Islet of Langerhans (tissue), 1 donor: ENCODE measurements around the gene CRIP2.

Source experiments
- FAIRE-seq: peaks from one replicate; lab custom pipeline; 2011; peaks lifted over from hg19 to GRCh38; lab: Jason Lieb, UNC

CRIP2 gene

DNA sequence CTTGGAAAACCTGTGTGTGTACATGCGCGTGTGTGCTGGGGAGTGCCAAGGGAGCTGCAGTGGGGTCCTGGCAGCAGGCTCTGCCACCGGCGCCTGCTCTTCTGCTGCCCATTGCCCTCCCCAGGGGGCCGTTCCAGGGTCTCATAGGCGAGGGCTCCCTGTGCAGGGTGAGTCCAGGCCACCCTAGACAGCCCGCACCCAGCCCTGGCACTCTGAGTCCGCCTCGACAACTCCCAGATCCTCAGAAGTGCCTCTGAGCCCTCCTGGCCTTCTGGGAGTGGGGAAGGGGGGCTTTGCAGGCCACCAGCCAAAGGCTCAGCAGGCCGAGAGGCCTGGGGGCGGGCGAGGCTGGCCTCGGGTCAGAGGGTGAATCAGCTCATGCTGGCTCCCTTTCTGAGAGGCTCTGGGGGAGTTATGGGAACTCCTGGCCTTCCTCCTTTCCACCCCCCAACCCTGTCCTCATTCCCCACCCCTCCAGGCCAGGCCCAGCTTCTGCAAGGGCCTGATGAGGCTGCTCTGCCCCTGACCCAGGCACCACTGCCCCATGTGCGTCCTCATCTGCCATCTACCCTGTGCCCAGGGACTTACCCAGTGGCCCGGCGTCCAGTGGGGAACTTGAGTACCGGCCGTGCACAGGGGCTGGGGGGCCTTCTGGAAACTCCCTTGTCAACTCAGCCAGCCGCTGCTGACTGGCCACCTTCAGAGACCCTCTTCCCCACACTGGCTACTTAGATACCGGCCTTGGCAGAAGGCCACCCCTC is 14.3 kb downstream of the CRIP2 start:
- FAIRE-seq: no peak

DNA sequence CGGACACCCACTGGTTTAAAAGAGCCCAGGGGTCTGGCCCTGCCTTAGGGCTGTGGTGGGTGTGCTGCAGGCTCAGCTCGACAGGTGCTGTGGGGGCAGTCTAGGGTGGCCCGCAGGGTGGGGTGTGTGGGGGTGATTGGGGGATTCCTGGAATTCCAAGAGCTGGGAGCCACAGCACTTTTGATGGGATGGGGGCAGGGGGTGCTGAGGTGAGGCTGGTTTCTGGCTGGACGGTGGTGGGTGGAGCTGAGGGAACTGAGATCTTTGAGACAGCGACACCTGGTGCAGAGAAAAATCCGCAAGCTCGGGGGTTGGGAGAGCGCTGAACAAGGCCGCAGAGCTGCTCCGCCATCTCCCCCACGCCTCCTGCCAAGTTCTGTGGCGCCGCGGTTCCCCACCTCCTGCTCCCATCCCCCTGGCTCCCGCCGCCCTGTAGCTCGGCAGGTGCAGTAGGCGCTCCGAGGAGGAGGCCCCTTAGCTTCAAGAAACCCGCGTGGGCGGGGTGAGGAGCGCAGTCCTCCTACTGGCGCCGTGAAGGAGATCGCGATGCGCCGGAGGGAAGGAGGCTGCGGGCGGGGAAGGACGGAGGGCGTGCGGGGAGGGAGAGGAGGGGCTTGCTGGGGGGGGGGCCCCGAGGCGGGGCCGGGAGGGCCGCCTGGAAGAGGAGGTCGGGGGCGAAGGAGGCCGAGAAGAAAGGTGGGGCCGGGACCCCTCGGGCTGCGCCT is 15.1 kb downstream of the CRIP2 start:
- no peak for FAIRE-seq

DNA sequence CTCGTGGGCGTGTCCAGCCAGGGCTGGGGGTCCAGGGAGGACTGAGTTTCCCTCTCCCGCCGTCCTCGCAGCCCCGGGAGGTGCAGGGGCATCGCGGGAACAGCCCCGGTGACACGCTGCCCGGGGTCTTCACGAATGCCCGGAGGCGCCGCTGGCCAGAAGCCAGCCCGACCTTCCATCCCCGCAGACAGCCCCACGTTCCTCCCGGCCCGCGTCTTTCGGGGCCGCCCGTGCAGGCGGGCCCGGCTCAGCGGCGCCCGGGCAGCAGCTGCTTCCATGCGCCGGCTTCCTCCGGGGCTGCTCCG is 15.6 kb downstream of the CRIP2 start:
- no peak for FAIRE-seq

DNA sequence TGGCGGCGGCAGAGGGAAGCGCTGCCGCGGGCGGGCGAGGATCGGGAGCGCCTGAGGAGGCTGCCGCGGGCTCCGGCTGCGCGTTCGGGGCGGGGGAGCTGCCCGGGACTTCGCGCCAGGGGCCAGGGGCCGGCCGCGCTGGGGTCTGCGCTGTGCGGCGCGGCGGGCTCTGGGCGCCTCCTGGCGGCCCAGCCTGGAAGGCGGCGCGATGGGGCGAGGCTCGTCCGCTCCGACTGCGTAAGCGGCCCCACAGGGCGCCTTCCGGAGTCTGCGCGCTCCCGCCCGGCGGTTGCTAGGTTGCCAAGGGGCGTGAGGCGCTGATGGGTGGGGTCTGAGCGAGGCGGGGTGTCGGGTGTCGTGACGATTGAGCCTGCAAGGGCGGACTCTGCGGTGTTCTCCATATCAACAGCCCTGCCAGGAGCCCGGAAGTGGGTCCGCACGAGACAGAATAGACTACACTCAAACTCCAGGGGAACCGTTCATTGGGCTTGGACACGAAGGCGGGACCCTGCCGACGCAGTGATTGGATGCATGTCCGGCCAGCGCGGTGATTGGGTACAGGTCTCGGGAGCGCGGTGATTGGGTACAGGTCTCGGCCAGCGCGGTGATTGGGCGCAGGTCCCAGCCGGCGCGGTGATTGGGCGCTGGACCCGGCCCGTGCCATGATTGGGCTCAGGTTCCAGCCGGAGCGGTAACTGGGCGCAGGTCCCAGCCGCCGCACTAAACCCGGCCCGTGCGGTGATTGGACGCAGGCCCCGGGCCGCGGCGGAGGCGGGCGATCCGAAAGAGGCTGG is 16.1 kb downstream of the CRIP2 start, which contains the start of gene TEDC1:
TEDC1 (plus strand) TSS at position 675 of the 794 bp plus-strand sequence. CDS start 130 bp downstream, outside the sequence.
- FAIRE-seq: peak; percentile 92

DNA sequence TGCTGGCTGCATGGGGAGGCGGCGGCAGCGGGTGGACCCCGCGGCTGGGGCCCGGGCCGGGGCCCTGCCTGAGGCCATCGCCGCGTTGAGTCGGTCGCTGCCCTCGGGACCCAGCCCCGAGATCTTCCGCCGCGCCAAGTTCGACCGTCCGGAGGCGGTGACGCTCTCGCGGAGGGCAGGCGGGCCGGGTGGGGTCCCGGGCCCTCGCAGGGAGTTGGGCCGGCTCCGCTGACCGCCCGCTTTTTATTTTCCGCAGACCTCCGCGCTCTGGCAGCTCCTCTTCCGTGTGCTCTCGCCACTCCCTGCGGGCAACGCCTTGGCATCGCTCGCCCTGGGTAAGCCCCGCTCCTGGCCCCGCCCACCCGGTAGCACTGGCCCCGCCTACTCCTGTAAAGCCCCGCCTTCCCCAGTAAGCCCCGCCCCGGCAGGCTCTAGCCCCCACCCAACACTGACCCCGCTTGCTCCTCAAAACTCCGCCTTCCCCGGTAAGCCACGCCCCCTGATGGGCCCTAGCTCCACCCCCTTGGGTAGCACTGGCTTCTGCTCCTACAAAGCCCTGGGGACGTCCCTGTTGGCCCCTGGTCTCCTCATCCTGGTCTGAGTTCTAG is 16.8 kb downstream of the CRIP2 start:
- no peak for FAIRE-seq

DNA sequence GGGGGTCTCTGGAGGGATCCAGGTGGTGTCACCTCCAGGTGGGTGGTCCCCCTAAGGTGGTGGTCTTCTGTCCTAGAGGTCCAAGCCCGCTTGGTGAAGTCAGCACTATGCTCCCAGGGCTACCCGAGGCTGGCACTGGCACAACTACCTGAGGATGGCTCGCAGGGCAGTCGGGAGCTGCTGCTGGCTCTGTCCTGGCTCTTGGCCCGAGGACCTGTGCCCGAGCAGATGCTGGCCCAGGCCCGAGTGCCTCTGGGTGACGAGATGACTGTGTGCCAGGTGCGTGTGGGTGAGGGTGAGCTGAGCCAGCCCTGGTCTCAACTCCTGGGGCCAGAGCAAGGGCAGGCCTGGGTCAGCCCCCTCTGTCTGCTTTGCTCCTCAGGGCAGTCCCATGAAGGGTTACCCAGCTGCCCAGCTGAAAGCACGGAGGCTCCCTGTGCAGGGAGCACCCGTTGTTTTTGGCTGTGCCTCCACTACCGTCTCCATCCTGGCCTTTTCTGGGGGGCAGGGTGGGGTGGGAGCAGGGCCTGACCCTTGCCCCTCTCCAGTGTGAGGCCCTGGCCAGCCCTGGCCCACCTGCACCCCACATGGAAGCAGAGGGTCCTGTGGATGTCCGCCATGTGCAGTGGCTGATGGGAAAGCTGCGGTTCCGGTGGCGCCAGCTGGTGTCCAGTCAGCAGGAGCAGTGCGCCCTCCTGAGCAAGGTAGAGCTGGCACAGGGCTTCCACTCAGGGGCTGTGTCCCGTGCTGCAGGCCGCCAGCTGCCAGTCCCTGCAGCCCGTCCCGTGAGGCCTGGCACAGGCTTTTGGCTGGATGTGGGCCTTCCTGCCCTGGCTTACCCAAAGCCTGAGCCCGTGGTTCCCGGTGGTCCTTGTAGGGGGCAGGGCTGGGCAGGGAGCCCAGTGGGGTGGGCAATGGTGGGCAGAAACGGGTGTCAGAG is 17.7 kb downstream of the CRIP2 start:
- FAIRE-seq: no peak

DNA sequence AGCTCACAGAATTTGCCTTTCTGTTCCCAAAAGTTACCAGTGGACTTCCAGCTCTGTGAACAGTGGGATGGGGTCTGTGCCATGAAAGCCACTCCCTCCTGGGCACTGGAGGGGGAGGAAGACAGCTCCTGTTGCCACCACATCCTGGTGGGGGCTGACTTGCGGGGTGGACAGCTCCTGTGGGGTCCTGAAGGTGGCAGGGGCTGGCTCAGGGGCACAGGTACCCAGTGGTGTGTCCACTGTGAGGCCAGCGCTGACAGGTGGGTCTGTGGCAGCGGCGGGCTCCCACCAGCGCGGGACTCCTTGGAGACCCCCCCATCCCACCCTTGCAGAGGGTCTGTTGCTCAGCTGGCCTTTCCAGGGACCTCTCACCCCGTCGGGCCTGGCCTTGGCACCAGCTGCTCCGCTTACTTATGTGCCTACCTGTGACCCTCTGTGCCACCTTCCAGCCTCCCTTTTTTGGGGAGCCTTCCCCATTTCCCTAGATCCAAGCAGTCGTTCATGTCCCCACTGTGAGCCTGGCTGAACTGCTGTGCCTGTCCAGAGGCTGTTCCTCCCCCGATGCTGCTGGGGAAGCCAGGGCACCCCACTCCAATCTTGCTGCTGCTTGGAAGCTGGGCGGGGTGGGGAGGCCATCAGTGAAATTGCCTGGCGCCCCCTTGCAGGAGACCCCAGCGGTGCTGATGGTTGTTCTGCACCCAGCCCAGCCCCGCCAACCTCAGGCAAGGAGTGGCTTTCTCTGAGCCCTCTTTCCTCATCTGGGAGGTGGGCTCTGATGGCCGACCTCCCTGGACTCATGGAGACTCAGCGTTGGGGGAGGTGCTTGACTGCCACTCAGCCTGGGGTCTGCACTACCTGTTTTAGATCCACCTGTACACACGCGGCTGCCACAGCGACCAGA is 18.6 kb downstream of the CRIP2 start:
- no peak for FAIRE-seq

DNA sequence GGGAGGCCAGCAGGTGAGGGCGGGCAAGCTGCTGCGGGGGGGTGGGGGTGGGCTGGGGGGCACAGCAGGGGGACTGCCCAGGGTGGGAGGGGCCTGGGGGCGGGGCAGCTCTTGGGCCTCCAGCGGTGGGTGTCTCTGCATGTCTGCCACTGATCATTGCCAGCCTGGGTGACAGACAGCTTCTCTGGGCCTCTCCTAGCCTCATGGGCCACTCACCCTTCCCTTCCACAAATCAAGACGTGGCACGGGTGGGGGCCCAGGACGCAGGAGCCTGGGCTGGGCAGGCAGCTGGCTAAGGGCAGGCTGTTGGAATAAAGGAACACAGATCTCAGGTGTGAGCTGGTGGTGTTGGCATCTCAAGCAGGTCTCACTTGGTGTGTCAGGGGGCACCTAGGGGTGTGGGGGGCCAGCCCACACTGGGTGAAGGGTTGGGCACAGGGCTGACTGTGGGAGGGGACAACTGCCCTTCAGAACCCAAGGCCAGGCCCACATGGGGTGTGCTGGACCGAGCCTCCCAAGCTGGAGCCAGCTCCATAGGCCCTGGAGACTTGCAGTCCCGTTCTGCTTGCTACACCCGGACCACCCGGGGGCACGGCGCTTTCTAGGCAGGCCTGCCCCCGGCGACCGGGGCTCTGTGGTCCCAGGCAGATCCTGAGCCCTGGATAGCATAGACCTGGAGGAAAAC is 19.4 kb downstream of the CRIP2 start:
- FAIRE-seq: no peak

DNA sequence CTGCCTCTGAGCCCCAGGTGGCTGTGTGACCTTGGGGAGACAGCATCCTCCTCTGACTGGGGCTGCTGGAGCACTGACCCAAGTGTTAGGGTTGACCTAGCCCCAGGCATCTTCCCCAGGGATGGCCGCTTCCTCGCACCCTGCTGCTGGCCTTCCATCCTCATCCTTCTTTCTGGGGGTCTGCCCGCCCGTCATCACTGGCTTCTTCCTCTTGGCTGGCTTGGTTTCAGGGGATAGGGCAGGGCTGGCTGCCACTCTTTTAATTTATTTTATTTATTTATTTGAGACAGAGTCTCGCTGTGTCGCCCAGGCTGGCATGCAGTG is 19.9 kb downstream of the CRIP2 start:
- no peak for FAIRE-seq

DNA sequence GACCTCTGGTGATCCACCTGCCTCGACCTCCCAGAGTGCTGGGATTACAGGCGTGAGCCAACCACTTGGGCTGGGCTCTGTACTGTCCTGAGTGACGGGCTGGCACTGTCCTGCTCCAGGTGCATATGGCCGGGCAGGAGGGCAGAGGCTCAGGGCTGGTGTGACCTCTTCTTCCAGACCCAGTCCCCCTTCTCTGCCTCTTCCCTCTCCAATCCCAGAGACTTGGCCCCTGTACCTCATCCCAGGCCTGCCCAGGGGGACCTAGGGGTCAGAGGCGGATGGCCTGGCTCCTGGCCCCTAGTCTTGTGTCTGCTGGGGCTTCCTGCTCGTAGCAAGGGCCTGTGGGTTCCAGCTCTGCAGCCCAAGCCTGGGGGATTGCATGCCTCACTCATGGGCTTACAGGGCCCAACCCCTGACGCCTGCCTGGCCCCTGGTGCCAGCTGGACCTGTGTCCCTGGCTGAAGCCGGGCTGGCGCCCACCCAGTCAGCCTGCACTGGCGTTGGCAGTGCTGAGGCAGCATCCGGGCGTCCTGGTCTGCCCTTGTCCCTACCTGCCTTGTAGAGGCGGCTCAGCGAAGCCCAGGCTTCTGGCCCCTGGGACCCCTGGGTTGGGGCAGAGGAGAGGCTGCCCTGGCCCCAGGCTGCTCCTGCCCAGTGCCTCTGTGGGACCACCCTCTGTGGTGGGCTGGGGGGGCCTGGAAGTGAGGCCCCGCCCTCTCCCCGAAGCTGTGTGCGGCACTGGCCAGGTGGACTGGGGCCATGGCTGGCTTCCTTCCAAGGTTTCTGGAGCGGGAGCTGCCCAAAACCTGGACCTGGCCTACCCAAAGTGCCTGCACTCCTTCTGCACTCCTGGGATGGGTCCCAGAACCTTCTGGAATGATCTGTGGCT is 20.7 kb downstream of the CRIP2 start:
- no peak for FAIRE-seq

DNA sequence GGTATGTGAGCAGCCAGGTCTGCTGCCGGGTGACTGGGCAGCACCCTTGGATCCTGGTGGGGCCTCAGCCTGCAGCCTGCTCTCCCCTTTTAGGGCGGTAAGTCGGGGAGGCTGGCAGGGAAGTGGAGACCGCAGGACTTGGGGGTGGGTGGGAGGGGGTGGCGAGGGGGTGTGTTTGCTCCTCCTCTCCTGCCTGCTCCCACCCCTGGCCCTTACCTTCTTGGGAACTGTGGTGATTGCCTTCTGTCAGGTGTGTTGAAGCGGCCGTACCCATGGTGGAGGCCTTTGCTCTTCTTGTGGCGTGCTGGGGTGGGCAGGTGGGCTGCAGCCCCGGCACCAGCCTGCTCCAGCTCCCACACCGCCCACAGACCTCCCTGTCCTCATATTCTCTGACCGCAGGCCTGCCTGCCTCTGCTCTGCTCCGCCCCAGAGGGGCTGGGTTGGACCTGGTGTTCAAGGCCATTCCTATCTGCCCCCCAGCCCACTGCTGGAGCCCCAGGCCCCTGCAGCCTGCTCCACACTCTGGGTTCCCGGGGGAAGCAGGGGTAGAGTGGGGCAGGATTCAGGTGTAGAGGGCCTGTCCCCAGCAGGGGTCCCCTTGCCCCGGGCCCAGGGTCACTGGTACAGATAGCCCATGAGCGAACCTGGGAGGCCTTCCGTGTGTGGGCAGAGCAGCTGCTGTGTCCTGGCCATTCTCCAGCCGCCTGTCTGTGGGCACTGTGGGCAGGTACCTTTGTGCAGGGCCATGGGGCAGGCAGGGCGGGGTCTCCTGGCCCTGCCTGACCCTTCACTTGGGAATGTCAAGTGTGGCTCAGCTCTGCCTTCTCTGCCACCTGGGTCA is 21.6 kb downstream of the CRIP2 start:
- FAIRE-seq: no peak

DNA sequence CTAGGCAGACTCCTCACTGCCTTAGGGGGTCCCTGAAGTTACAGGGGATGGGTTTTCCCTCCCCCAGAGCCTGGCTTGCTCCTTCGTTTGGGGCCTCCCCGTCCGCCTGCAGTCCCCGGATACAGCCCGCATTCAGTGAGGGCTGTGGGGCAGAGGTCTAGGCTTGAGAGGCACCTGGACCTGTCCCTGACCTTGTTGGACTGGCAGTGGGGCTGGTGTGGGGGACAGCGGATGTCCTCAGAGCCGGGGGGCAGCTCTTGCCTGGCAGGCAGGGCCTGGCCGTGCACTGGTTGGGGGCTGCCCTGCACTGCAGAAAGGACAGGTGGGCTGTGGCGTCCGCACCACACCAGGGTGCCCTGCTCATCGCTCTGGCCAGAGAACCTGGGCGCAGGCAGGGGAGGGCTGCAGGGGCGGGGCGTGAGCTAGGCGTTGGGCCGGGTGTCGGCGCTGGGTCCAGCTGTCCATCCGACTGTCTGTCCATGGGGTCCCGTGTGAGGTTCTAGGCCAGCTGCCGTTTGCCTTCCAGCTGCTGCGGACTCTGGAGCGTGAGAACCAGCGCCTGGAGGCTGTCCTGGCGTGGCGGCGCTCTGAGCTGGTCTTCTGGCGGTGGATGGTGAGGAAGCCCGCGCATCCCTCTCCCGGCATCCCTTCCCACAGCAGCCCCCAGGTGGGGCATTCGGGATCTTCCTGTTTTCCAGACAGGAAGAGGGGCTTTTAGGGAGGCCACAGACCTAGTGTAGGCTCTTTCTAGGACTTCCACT is 22.4 kb downstream of the CRIP2 start:
- FAIRE-seq: no peak

DNA sequence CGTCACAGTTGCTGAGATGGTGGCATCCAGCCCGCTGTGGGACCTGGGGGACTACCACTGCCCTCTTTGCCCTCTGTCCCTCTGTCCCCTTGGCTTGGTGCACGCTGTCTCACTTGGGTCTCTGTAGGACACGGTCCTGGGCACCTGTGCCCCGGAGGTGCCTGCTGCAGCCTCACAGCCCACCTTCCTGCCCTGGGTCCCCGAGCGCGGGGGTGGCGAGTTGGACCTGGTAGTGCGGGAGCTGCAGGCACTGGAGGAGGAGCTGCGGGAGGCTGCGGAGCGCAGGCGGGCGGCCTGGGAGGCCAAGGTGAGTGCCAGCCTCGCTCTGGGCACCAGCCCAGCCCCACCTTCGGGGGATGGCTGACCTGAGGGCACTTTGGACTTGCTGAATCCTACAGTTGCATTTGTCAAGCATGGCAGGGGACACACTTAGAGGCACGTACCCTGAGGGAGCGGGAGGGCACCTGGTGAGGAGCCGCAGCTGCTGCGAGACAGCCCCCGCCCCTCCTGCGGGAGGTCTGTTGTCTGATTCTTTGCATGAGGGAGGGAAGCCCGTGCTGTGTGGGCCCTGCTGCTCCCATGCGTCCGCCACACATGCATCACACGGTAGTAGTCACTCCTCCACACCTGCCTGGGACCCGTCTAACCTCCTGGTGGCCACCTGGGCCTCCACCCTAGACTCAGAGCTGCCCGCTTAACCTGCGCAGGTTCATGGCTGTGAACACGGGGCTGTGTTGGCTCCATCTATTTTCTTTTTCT is 23.2 kb downstream of the CRIP2 start:
- no peak for FAIRE-seq

DNA sequence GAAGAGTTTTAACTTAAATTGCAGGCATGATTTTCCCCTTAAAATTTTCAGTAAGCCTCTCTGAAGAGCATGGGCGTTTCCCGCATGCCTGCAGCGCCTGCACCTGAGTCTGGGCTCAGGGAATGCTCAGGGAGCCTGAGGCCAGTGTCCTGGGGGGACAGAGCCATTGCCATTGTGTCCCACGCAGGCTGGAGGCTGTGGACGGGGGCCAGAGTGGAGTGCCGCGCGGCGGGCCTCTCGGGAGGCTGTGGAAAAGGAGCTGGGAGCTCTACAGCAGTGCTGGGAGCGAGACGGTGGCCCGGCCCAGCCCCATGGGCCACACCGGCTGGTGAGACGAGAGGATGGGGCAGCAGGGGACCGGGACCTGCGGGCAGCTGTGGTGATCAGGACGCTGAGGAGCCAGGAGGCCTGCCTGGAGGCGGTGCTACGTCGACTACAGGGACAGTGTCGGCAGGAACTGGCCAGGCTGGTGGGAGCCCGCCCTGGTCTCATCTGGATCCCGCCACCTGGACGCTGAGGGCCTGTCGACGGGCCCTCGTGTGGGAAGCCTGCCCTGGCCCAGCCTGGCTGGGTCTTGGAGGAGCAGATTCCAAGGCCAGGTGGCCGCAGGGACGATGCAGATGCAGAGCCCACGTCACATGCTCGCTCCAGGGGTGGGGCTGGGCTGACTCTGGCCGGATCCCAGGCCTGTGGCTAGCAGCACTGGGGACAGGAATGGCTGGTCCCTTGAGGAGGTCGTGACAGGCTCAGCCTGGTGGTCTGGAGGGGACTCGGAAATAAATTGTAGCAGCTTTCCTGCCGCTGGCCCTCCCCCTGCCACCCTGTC is 24.0 kb downstream of the CRIP2 start:
- FAIRE-seq: no peak

DNA sequence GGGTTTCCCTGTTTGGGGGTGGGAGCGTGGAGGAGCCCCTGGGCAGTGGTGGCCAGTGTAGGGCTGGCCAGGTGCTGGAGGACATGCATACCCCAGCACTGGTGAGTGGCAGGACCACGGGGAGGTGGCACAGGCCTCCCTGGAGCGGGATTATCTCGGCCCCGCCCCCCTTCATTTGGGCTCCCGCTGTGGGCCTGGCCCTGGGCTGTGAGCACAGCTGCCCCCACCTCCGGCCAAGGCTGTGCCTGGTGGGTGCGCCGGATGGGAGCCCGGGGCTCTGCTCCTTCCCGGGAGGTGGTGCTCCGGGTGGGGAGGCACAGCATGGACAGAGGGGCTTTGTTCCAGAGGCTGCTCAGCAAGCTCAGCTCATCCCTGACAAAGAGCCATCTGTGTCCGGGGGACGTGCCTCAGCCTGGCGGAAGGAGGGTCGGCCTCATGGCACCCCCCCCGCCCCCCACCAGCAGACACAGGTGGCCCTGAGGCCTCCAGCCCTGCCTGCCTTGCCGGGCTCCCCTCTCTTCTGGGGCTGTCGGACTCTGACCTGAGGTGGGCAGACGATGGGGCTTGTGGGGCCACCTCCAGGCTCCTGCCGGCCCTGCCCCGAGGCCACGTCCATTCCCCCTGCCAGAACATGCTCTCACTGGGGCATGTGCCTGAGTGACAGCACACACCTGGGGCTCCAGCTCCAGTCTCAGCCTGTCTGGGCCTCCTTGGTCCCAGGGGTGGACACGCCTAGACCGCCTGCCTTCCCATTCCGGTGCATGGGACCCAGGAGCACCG is 24.8 kb downstream of the CRIP2 start:
- no peak for FAIRE-seq
